Activated CD8-positive, alpha-beta memory T cell treated with anti-CD3 and anti-CD28 coated beads, Interleukin-2, amount 50 U/mL, for 48 hours (primary cell): ENCODE results near the gene LDLRAD4.
A peak's percentile ranks its signal among the peaks of the same experiment; 100 is the strongest.

ENCODE experiments used
- DNase-seq: peaks from one replicate; pipeline ENCODE4 v3.0.0-alpha.2; 2020

LDLRAD4 gene

DNA sequence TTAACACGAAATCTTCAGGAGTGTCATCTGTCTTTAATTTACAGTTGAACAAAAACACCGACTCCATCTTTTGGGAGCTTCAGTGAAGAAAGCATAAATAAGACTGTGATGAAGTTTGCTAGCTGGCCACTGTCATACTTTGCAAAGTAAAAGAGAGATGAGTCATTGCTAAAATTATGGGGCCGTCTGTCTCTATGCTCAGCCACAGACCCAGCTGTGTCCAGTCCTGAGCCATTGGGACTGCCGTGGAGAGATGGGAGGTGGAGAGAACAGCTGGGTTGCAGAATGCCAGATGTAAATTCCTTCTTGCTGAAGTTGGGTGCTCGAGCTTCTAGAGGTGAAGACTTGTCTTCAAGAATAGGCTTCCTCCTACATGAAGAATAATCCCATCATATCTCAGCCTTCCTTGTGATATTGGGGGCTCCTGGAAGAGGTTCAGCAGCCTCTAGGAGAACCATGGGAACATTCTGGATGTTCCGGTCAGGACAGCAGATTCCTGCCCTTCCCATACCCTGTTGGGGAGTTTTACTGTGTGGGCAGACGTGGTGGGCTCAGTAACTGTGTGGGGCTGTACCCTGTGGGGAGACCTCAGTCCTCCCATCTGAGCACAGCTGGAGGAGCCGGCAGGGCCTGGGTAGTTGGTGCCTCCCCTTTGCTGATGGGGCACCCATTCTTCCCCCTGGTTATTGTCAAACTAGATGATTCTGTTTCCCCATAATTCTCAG lies 71.1 kb downstream of the LDLRAD4 start:
- DNase-seq = no peak

DNA sequence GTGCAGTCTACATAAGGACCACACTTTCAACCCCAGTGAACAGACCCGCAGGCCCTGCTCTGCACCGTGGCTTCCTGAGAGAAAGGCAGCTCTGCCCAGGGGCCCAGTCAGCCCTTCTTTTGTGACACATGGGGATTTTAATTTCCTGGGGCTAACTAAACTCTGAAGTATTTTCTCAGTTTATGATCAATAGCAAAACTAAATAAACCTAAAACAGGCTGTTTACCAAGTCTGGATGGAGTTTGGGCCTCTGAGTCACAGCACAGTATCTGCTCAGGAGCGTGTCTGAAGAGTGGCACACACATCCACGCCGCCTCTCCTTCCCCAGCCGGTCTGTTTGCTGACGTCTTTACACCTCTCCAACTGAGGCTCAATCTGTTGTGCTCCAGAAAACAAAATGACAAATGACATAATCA lies 72.3 kb downstream of the LDLRAD4 start:
- DNase-seq = no peak

GRCh38 chr18:13291299-13291698 lies 72.7 kb downstream of the LDLRAD4 start:
- DNase-seq = no peak

- no peak for DNase-seq
Observed at GRCh38 chr18:13291745-13292447, 73.3 kb downstream of the LDLRAD4 start.

GRCh38 chr18:13292736-13293135 lies 74.2 kb downstream of the LDLRAD4 start:
- no peak for DNase-seq

- DNase-seq = no peak
Observed at GRCh38 chr18:13294309-13294708, 75.7 kb downstream of the LDLRAD4 start.

- no peak for DNase-seq
Observed at GRCh38 chr18:13295894-13296293, 77.3 kb downstream of the LDLRAD4 start.

GRCh38 chr18:13296867-13297574 lies 78.5 kb downstream of the LDLRAD4 start:
- DNase-seq = no peak

DNA sequence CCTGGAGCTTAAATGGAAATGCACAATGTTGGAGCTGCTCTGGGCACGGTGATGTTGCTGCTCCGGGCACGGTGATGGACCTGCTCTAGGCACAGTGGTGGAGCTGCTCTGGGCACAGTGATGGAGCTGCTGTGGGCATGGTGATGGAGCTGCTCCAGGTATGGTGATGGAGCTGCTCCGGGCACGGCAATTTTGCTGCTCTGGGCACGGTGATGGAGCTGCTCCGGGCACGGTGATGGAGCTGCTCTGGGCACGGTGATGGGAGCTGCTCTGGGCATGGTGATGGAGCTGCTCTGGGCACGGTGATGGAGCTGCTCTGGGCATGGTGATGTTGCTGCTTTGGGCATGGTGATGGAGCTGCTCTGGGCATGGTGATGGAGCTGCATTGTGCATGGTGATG lies 79.7 kb downstream of the LDLRAD4 start:
- no peak for DNase-seq

GRCh38 chr18:13300029-13300428 lies 81.5 kb downstream of the LDLRAD4 start:
- no peak for DNase-seq

- no peak for DNase-seq
Observed at GRCh38 chr18:13300796-13301195, 82.2 kb downstream of the LDLRAD4 start.

DNA sequence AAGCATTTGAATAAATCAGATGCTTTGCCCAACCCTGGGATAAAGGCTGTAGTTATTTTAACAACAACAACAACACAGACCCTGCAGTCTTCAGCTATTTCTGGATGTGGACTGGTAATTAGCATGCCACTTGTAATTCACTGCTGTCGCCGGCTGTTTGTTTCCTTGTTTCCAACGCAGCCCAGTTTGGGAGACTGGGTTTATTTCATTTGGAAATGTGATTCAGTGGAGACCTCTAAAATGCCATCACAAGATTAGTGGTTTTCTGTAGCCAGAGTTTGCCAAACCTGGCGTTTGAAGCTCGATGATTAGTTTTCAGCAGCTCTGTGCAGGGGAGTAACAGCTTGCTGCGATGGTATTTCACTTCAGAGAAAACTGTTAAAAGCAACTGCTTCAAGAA lies 83.5 kb downstream of the LDLRAD4 start:
- DNase-seq = no peak

- no peak for DNase-seq
Observed at GRCh38 chr18:13302457-13303225, 84.1 kb downstream of the LDLRAD4 start.

DNA sequence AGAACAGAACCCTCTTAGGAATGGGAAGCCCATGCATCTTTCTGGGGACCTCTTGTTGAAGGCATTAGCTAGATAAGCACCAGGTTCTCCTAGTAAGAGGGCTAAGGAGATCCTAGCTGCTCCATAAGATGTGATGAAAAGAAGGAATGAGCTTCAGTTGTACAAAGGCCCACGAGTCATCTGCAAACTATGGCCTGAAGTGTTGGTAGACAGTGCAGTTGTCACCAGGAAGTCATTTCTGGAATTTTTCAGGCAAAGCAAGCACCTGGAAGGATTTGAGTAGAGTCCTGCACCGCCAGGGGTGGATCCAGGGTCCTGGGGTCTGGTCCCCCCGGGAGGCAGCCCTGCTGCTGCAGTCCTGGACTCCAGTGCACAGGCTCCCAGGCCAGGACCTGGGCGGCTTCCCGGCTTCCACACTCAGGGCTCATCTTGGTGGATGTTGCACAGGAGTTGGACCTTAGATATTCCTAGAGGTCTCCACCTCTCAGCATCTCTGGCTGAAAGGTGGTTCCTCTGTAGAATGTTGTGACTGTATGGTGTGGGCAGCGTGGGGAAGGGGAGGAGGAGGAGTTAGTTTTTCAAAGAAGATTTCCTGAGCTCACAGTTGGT lies 85.3 kb downstream of the LDLRAD4 start:
- no peak for DNase-seq

- DNase-seq = no peak
Observed at GRCh38 chr18:13305301-13305700, 86.7 kb downstream of the LDLRAD4 start.

- DNase-seq = no peak
Observed at GRCh38 chr18:13306583-13306982, 88.0 kb downstream of the LDLRAD4 start.

GRCh38 chr18:13308369-13308768 lies 89.8 kb downstream of the LDLRAD4 start:
- DNase-seq = peak; percentile 57

DNA sequence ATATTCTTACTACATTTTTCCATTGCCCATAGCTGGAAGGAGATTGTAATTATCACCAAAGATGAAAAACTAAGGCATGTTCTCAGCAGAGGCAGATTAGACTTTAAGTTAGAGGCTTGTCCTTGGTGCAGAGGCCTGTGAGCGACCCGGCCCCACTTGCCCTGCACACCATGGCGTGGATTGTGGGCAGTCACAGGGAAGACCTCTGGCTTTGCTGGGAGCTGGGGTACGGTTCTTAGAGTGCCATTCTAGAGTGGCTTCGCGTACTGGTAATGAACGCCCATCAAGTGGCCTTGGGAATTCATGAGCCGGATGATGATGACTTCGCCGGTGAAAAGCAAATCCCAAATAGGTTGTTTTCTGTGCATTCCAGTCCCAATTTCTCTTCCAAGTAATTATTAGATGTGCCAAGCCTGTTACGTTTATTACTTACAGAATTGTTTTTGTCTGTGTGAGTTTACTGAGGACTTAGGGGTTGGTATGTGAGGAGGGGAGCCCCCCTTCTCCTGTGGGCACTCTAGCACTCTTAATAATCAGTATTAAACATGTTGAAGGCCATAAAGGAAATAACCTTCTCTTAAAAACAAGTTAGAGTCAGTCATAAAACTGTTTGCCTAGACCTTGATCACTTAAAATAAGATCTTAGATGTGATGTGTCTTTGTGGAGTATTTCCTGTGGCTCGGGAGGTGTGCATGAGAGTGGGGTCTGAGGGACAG lies 90.6 kb downstream of the LDLRAD4 start:
- DNase-seq = peak; percentile 12

DNA sequence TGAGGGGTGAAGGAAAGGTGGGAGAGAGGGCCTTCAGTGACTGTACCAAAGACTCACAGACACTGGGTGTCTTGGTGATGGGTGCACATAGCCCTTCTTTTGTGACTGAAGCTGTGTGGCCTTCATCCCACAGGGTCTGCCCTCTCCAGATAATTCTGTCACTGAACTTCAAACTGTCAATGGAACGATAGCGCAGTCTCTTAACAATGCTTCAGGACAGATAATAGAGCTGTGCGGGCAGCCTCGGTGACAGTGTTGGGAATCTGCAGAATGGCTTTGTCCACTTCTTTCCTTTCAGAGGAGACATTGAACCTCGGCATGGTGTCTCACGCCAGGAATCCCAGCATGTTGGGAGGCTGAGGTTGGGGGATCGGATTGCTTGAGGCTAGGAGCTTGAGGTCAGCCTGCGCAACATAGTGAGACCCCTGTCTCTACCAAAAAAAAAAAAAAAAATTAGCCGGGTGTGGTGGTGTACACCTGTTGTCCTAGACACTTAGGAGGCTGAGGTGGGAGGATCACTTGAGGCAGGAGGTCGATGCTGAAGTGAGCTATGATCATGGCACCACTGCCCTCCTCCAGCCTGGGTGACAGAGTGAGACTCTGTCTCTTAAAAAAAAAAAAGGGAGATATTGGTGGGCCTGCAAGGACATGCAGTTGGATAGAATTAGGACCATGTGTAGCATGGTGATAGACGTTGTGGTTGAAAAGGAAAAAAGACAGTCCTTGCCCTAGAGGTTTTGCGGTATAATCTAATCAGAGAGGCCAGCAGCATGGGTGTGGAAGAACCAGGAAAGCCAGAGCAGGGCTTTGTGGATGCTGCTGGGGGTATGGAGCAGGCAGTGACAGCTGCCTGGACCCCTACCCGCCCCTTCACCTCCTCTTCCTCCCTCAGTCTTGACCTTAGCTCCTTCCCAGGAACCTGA lies 91.4 kb downstream of the LDLRAD4 start:
- DNase-seq = peak; percentile 30

DNA sequence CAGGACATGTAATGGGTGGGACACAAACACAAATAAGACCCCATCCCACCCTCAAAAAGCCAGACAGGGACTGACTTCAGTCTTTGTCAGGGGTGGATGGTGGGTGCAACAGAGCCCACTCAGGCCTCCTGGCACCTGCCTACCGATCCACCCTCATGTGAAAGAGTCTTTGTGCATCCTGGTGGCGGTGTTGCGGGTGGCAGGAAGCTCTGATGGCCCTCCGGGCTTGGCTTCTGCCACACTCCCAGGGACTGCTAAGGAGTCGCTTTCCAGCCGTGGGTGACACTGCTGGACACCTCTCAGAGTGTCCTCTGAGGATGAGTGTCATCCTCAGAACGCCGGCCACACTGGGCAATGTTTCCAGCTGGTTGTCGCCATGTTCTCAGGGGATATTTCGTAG lies 92.6 kb downstream of the LDLRAD4 start:
- DNase-seq = peak; percentile 38

DNA sequence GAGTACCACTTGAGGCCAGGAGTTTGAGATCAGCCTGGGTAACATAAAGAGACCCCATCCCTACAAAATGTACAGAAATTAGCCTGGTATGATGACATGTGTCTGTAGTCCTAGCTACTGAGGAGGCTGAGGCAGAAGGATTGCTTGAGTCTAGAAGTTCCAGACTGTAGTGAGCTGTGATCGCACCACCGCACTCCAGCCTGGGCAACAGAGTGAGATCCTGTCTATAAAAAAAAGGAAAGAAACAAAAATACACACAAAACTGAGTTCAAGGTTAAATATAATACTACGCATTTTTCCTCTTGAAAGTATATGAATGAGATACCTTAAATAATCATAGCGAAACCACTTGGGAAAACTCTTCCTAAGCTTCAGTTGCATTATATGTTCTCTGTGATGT lies 94.0 kb downstream of the LDLRAD4 start:
- DNase-seq = peak; percentile 12
